ENCODE data around the gene FGF21. TPM values are rescaled to one million over a fixed set of nuclear protein-coding genes. Genes with fewer than 3 reads are reported as not detected.

The FGF21 gene
- polyA plus RNA-seq, 6 donors from 2014 or later: not detected

Other genes starting within 250 kb of the FGF21 start
- not detected for gene LMTK3, start 243.7 kb upstream of the FGF21 start, polyA plus RNA-seq (ENCODE audit: low read depth in 6 of 6)
- not detected for gene SULT2B1, start 203.4 kb upstream of the FGF21 start, polyA plus RNA-seq (ENCODE audit: low read depth in 6 of 6)
- not detected for gene SPACA4, start 148.8 kb upstream of the FGF21 start, polyA plus RNA-seq (ENCODE audit: low read depth in 6 of 6)
- gene FAM83E, start 140.4 kb upstream of the FGF21 start, polyA plus RNA-seq (ENCODE audit: low read depth in 6 of 6): under 1 TPM in 1 of 6 donors, not detected in 5; 0.18 TPM
- gene RPL18, start 136.3 kb upstream of the FGF21 start, polyA plus RNA-seq (ENCODE audit: low read depth in 6 of 6): 1,000 to 10,000 TPM; 1,850 to 2,706 (median 2,170) TPM
- gene SPHK2, start 136.0 kb upstream of the FGF21 start, polyA plus RNA-seq (ENCODE audit: low read depth in 6 of 6): 10 to 100 TPM in 4 of 6 donors, 1 to 10 TPM in 2; 5.6 to 16.5 (median 10.8) TPM
- 10 to 100 TPM; 27.6 to 73.8 (median 46.4) TPM for gene DBP, start 118.1 kb upstream of the FGF21 start, polyA plus RNA-seq (ENCODE audit: low read depth in 6 of 6)
- gene CA11, start 109.3 kb upstream of the FGF21 start, polyA plus RNA-seq (ENCODE audit: low read depth in 6 of 6): 10 to 100 TPM in 3 of 6 donors, 1 to 10 TPM in 3; 2.8 to 15.2 (median 10.6) TPM
- not detected for gene NTN5, start 82.5 kb upstream of the FGF21 start, polyA plus RNA-seq (ENCODE audit: low read depth in 6 of 6)
- gene FUT2, start 59.6 kb upstream of the FGF21 start, polyA plus RNA-seq (ENCODE audit: low read depth in 6 of 6): under 1 TPM in 3 of 6 donors, not detected in 3; 0.11 to 0.26 (median 0.17) TPM
- gene MAMSTR, start 35.8 kb upstream of the FGF21 start, polyA plus RNA-seq (ENCODE audit: low read depth in 6 of 6): under 1 TPM in 5 of 6 donors, not detected in 1; 0.21 to 0.70 (median 0.31) TPM
- under 1 TPM in 1 of 6 donors, not detected in 5; 0.48 TPM for gene RASIP1, start 14.9 kb upstream of the FGF21 start, polyA plus RNA-seq (ENCODE audit: low read depth in 6 of 6)
- gene IZUMO1, start 8.6 kb upstream of the FGF21 start, polyA plus RNA-seq (ENCODE audit: low read depth in 6 of 6): not detected
- gene FUT1, start 2.9 kb upstream of the FGF21 start, polyA plus RNA-seq (ENCODE audit: low read depth in 6 of 6): not detected
- 10 to 100 TPM; 16.3 to 29.5 (median 22.2) TPM for gene BCAT2, start 55.5 kb downstream of the FGF21 start, polyA plus RNA-seq (ENCODE audit: low read depth in 6 of 6)
- gene HSD17B14, start 81.0 kb downstream of the FGF21 start, polyA plus RNA-seq (ENCODE audit: low read depth in 6 of 6): 1 to 10 TPM in 4 of 6 donors, under 1 TPM in 1, not detected in 1; 1.00 to 3.3 (median 1.4) TPM
- 10 to 100 TPM in 1 of 6 donors, 1 to 10 TPM in 5; 4.4 to 15.3 (median 8.7) TPM for gene PLEKHA4, start 113.1 kb downstream of the FGF21 start, polyA plus RNA-seq (ENCODE audit: low read depth in 6 of 6)
- gene PPP1R15A, start 116.9 kb downstream of the FGF21 start, polyA plus RNA-seq (ENCODE audit: low read depth in 6 of 6): 100 to 1,000 TPM in 5 of 6 donors, 10 to 100 TPM in 1; 98.9 to 436 (median 172) TPM
- gene TULP2, start 143.2 kb downstream of the FGF21 start, polyA plus RNA-seq (ENCODE audit: low read depth in 6 of 6): not detected
- 10 to 100 TPM; 48.8 to 90.6 (median 54.6) TPM for gene NUCB1, start 144.8 kb downstream of the FGF21 start, polyA plus RNA-seq (ENCODE audit: low read depth in 6 of 6)
- under 1 TPM in 1 of 6 donors, not detected in 5; 0.32 TPM for gene DHDH, start 178.2 kb downstream of the FGF21 start, polyA plus RNA-seq (ENCODE audit: low read depth in 6 of 6)
- 10 to 100 TPM; 56.0 to 88.2 (median 68.3) TPM for gene BAX, start 199.4 kb downstream of the FGF21 start, polyA plus RNA-seq (ENCODE audit: low read depth in 6 of 6)
- 1,000 to 10,000 TPM; 5,752 to 7,301 (median 6,284) TPM for gene FTL, start 209.8 kb downstream of the FGF21 start, polyA plus RNA-seq (ENCODE audit: low read depth in 6 of 6)
- 10 to 100 TPM; 16.0 to 24.1 (median 20.5) TPM for gene GYS1, start 237.8 kb downstream of the FGF21 start, polyA plus RNA-seq (ENCODE audit: low read depth in 6 of 6)
- gene RUVBL2, start 238.4 kb downstream of the FGF21 start, polyA plus RNA-seq (ENCODE audit: low read depth in 6 of 6): 10 to 100 TPM; 39.7 to 63.2 (median 50.0) TPM